B cell (primary cell): ENCODE results near the gene ZNF189. TPM values are rescaled to one million over a fixed set of nuclear protein-coding genes. Genes with fewer than 3 reads are reported as not detected.

Source experiments
- ATAC-seq: fragments of 200-7000 bp; cut with Tn5 transposase; one replicate; pipeline ENCODE4 v1.10.0; 2021; ENCODE audit warnings: low read depth, mild to moderate bottlenecking, moderate number of reproducible peaks, moderate library complexity
- CTCF ChIA-PET: fragments of 350-600 bp; sonication (Branson Sonifier 250); formaldehyde crosslinking; loops from one replicate; lab custom pipeline; 2021; ENCODE audit warnings: antibody characterized with exemption, inconsistent platforms; lab: Charles Lee
- POLR2A ChIA-PET: fragments of 350-600 bp; sonication (Branson Sonifier 250); formaldehyde crosslinking; loops from one replicate; lab custom pipeline; 2021; ENCODE audit warnings: antibody characterized with exemption; lab: Charles Lee
- DNase-seq: peaks from one replicate; pipeline ENCODE4 v3.0.0; 2013
- H2AFZ ChIP-seq: 2 replicates; pipeline ENCODE4 v1.6.1; 2012; ENCODE audit warnings: mild to moderate bottlenecking, low read depth, low read length; ENCODE audit not compliant: insufficient read depth, poor library complexity, severe bottlenecking
- H3K27ac ChIP-seq, 2 donors: 1 replicate in 1 of 2; 2 replicates in 1 of 2; pipeline ENCODE4 v1.5.1; 2012 to 2013; ENCODE audit warnings: low read length in 2 of 2, mild to moderate bottlenecking in 2 of 2, moderate library complexity in 1 of 2
- H3K27me3 ChIP-seq, 4 experiments: fragments of 200-600 bp in 1 of 4; sonication (generic) in 1 of 4; replicated peaks in 1 of 4; 1 replicate in 2 of 4; 2 replicates in 2 of 4; pipeline versions ENCODE4 v1.6.1 to v1.7.0; 2013 to 2016; ENCODE audit warnings: low read length in 3 of 4, mild to moderate bottlenecking in 2 of 4, mixed read lengths in 1 of 4, moderate library complexity in 1 of 4; ENCODE audit not compliant: insufficient read depth in 4 of 4, control insufficient read depth in 3 of 4; ENCODE audit errors: control extremely low read depth in 1 of 4
- H3K36me3 ChIP-seq, 2 experiments: replicated peaks in 1 of 2; 1 replicate in 1 of 2; 2 replicates in 1 of 2; pipeline versions ENCODE4 v1.6.1 to v1.7.1; 2013; ENCODE audit warnings: low read length in 1 of 2; ENCODE audit not compliant: insufficient read depth in 2 of 2, control insufficient read depth in 1 of 2; ENCODE audit errors: control extremely low read depth in 1 of 2, extremely low read depth in 1 of 2
- H3K4me1 ChIP-seq, 2 donors: fragments of 200-600 bp in 1 of 2; sonication (generic) in 1 of 2; 1 replicate in 1 of 2; 2 replicates in 1 of 2; pipeline versions ENCODE4 v1.5.1 to v1.6.1; 2013 to 2017; ENCODE audit warnings: low read length in 2 of 2; ENCODE audit not compliant: control insufficient read depth in 2 of 2, insufficient read depth in 2 of 2
- H3K4me2 ChIP-seq: replicated peaks from 2 replicates; pipeline ENCODE3; 2012; ENCODE audit warnings: mild to moderate bottlenecking, low read depth, low read length; ENCODE audit not compliant: poor library complexity, severe bottlenecking
- H3K4me3 ChIP-seq, 5 experiments: fragments of 200-600 bp in 1 of 5; sonication (generic) in 1 of 5; 1 replicate in 3 of 5; 2 replicates in 2 of 5; pipeline versions ENCODE4 v1.5.1 to v1.7.0; 2011 to 2016; ENCODE audit warnings: low read length in 4 of 5, mild to moderate bottlenecking in 4 of 5, low read depth in 2 of 5, control low read depth in 1 of 5, moderate library complexity in 1 of 5; ENCODE audit not compliant: insufficient read depth in 1 of 5; ENCODE audit errors: control extremely low read depth in 1 of 5, extremely low read depth in 1 of 5
- H3K79me2 ChIP-seq: fragments of 200-600 bp; sonication (generic); one replicate; pipeline ENCODE4 v1.6.0; 2016; ENCODE audit warnings: low read length; ENCODE audit not compliant: control insufficient read depth, insufficient read depth
- H3K9ac ChIP-seq: fragments of 200-600 bp; sonication (generic); 2 replicates; pipeline ENCODE4 v1.6.1; 2017; ENCODE audit warnings: mild to moderate bottlenecking, low read length, moderate library complexity
- H3K9me3 ChIP-seq, 3 donors: one replicate each; pipeline versions ENCODE4 v1.6.1 to v1.7.1; 2013; ENCODE audit warnings: low read length in 2 of 3; ENCODE audit not compliant: control insufficient read depth in 2 of 3, insufficient read depth in 1 of 3; ENCODE audit errors: control extremely low read depth in 1 of 3
- H4K20me1 ChIP-seq: 2 replicates; pipeline ENCODE4 v1.6.0; 2012; ENCODE audit warnings: mild to moderate bottlenecking, low read length; ENCODE audit not compliant: insufficient read depth, control insufficient read depth, poor library complexity, severe bottlenecking
- H3K27ac Mint-ChIP-seq: one replicate; pipeline ENCODE4 v1.8.0; 2021; ENCODE audit warnings: mixed read lengths
- H3K27me3 Mint-ChIP-seq: one replicate; pipeline ENCODE4 v1.8.0; 2021; ENCODE audit warnings: mixed read lengths
- H3K4me1 Mint-ChIP-seq: one replicate; pipeline ENCODE4 v1.8.0; 2021; ENCODE audit warnings: mixed read lengths
- H3K4me3 Mint-ChIP-seq: one replicate; pipeline ENCODE4 v1.8.0; 2021; ENCODE audit warnings: mixed read lengths
- H3K9me3 Mint-ChIP-seq: one replicate; pipeline ENCODE4 v1.8.0; 2022; ENCODE audit warnings: mixed read lengths; ENCODE audit not compliant: insufficient read depth
- EZH2 ChIP-seq: IDR thresholded peaks from 2 replicates; pipeline ENCODE4 v1.6.1; 2012; ENCODE audit warnings: borderline replicate concordance, low read depth, mild to moderate bottlenecking, moderate library complexity, low read length; ENCODE audit not compliant: insufficient read depth, poor library complexity, severe bottlenecking
- WGBS: methylation state at CpG from one replicate; pipeline ENCODE4 v1.1.5; 2013; ENCODE audit warnings: missing lambda C conversion rate; ENCODE audit not compliant: insufficient coverage; 5-methylcytosine and 5-hydroxymethylcytosine counted together
- intact Hi-C: fragments of 100-400 bp; cut with micrococcal nuclease; formaldehyde crosslinking; loops from one replicate; pipeline ENCODE4 v1.10.0; 2022
- polyA plus RNA-seq: library from polyadenylated mRNA; depleted of rRNA; stranded (reverse); fragments of >200 nt; gene quantifications from 2 replicates; pipeline ENCODE4 v1.2.3, GENCODE V29; 2012
- total RNA-seq, 2 donors: library from RNA; stranded (reverse); fragments of 120-200 nt in 1 of 2; gene quantifications; 1 replicate in 1 of 2; 2 replicates in 1 of 2; pipeline versions ENCODE4 v1.2.3 to v1.2.4, GENCODE V29; 2013 to 2022
- TF ChIP-seq, protein P1 (sequence below): fragments of 200-600 bp; IDR thresholded peaks from one replicate; pipeline ENCODE4 v1.8.0; 2022; ENCODE audit warnings: antibody characterized with exemption, mild to moderate bottlenecking

The ZNF189 gene
- total and polyA plus RNA-seq, 2 donors (not counting 1 experiment from before 2014, with no cell fraction given), result 4.0 to 25.7 TPM

DNA sequence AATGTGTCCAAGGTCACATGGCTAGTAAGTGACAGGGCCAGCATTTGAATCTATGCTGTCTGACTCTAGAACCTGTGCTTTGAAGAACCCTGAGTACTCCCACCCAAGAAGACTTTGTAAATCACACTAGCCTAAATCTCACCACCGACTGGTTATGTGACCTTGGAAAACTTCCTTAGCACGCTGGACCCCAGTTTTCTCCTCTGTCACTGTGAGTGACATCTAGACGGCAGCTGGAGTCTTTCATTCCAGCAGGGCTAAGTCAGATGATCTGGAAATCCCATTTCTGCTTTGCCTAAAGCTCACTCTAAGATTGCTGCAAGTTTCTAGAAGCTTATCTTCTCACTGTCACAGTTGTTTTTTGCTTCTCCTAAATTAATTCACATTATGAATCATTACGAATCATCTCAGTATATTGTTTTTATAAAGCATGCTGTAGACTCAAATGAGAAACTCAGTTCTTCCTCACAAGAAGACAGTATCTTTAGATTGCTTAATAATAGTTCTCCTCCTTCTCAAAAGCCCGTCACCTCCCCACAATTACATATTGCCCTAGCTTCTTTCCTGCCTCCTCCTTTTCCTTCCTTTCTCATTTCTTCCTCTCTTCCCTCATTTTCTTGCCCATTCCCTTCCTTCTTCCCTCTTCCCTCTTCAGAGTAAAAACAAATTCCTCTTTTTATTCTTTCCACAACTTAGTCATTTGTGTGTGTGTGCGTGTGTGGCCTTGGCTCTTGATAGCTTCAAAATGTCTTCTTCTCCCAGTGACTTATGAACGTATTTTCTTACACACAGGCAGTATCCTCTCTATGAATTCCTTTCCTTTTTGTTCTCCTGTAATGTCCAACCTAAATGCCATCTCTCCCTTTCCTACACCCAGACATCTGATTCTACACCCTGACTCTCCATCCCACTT lies 20.1 kb downstream of the ZNF189 start:
- no peak for DNase-seq
- no peak overlapping the region for H3K4me3 ChIP-seq
- Mint-ChIP-seq H3K4me3 (no peak overlapping the region), H3K27ac (no peak overlapping the region), H3K4me1 (no peaks in the 10 kb centered on the region), H3K27me3 (peaks cover 4% of the 10 kb centered on the region), H3K9me3 (peaks cover 16% of the 10 kb centered on the region)
- H3K9ac ChIP-seq, result no peak overlapping the region
- no peaks in the 10 kb centered on the region for H4K20me1 ChIP-seq
- no peaks in the 10 kb centered on the region for H3K36me3 ChIP-seq
- no peaks in the 10 kb centered on the region for H3K4me1 ChIP-seq
- peaks cover 0 to 29% (median 0%) of the 10 kb centered on the region in 3 donors for H3K9me3 ChIP-seq
- no peak for TF ChIP-seq EZH2
- TF ChIP-seq, protein P1, sequence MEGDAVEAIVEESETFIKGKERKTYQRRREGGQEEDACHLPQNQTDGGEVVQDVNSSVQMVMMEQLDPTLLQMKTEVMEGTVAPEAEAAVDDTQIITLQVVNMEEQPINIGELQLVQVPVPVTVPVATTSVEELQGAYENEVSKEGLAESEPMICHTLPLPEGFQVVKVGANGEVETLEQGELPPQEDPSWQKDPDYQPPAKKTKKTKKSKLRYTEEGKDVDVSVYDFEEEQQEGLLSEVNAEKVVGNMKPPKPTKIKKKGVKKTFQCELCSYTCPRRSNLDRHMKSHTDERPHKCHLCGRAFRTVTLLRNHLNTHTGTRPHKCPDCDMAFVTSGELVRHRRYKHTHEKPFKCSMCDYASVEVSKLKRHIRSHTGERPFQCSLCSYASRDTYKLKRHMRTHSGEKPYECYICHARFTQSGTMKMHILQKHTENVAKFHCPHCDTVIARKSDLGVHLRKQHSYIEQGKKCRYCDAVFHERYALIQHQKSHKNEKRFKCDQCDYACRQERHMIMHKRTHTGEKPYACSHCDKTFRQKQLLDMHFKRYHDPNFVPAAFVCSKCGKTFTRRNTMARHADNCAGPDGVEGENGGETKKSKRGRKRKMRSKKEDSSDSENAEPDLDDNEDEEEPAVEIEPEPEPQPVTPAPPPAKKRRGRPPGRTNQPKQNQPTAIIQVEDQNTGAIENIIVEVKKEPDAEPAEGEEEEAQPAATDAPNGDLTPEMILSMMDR, result no peak
- no peak for ATAC-seq
- intact Hi-C loops, result no loop called here
- WGBS, result 85% methylated on average over 6 of the region's 7 CpGs
- H3K79me2 ChIP-seq, result no peaks in the 10 kb centered on the region
- H3K27ac ChIP-seq, result no peak overlapping the region
- H3K4me2 ChIP-seq, result no peak overlapping the region
- no peak overlapping the region for H2AFZ ChIP-seq
- ChIA-PET CTCF (no interaction called here), POLR2A (no interaction called here)
- H3K27me3 ChIP-seq, result no peaks in the 10 kb centered on the region

DNA sequence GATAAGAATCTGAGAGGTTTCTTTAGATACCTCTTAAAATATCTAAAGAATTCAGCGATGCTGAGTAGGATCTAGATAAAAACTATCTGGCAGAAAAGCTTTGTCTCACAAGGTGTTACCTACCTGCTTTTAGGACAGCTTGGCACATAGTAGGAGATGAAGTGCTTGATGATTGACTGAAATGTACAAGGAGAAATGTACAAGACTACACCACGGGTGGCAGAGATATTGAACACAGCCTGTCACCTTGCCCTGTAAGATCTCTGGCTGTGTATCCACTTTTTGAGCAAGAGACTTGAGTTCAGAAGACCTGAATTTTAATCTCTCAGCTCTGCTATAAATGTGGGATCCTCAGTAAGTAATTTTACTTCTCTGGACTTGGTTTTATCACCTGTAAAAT lies 21.2 kb downstream of the ZNF189 start:
- Histone ChIP-seq H3K79me2 (no peaks in the 10 kb centered on the region), H3K4me2 (no peak overlapping the region), H3K27ac (no peak overlapping the region), H4K20me1 (no peaks in the 10 kb centered on the region), H3K27me3 (no peaks in the 10 kb centered on the region), H3K9me3 (peaks cover 0 to 23% (median 0%) of the 10 kb centered on the region in 3 donors), H3K4me1 (no peaks in the 10 kb centered on the region), H2AFZ (no peak overlapping the region), H3K36me3 (no peaks in the 10 kb centered on the region), H3K4me3 (no peak overlapping the region), H3K9ac (no peak overlapping the region)
- peaks cover 4% of the 10 kb centered on the region for H3K27me3 Mint-ChIP-seq
- ChIA-PET POLR2A (no interaction called here), CTCF (no interaction called here)
- ATAC-seq, result no peak
- no peaks in the 10 kb centered on the region for H3K4me1 Mint-ChIP-seq
- intact Hi-C loops, result no loop called here
- 100% methylated on average over 2 of the region's 2 CpGs for WGBS
- no peak overlapping the region for H3K4me3 Mint-ChIP-seq
- H3K27ac Mint-ChIP-seq, result no peak overlapping the region
- DNase-seq, result no peak
- H3K9me3 Mint-ChIP-seq, result peaks cover 13% of the 10 kb centered on the region
- TF ChIP-seq, protein P1, result no peak
- no peak for TF ChIP-seq EZH2
